A549 treated with dexamethasone at 1 μM for 4 hours (cell line): Measurements from ENCODE around the gene ETHE1. TPM values are rescaled to one million over a fixed set of nuclear protein-coding genes. Genes with fewer than 3 reads are reported as not detected.

Experiments
- total RNA-seq: library from RNA; stranded (reverse); fragments of 200-300 nt; extraction: Qiagen RNA extraction; gene quantifications from 5 replicates; pipeline ENCODE4 v1.2.3, GENCODE V29; 2022

Gene ETHE1
- 39.7 to 43.0 TPM (median 42.9 TPM) in 5 replicates for total RNA-seq

DNA sequence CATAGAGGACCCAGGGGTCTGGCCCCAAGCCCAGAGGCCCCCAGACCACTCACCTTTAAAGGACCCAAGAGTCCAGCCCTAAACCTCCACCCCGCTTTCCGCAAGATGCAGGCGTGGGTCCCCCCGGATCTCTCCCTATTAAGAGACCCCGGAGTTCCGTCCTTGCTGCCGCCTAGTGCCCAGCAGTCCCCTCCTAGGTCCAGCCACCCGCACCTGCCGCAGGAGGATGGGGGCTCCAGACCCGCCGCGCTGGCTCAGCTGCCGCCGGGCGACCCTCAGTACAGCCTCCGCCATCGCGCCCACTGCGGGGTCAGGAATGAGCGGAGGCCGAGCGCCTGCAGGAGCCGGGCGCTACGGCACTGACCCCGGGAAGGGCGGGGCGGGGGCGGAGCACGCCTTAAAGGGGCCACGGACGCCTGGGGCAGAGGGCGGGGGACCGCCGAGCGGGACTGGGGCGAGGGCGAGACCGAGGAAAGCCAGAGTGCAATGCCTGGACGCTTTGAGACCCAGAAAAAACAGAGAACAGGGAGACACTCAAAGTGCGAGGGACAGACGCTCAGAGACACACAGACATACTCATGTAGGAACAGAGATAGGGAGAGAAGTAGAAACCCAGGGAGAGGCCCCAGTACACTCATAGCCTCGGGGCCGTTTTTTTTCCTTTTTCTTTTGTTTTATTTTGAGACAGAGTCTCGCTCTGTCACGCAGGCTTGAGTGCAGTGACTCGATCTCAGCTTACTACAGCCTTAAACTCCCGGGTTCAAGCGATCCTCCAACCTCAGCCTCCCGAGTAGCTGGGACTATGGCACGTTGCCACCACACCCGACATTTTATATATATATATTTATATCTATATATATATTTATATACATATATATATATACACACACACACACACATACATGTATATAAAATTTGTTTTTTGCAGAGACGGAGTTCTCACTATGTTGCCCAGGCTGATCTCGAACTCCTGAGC, at the start of gene ETHE1:
TSS of gene ETHE1 (minus strand) at position 318 of the 976 bp plus-strand sequence. CDS start at position 294, 24 bp downstream.

DNA sequence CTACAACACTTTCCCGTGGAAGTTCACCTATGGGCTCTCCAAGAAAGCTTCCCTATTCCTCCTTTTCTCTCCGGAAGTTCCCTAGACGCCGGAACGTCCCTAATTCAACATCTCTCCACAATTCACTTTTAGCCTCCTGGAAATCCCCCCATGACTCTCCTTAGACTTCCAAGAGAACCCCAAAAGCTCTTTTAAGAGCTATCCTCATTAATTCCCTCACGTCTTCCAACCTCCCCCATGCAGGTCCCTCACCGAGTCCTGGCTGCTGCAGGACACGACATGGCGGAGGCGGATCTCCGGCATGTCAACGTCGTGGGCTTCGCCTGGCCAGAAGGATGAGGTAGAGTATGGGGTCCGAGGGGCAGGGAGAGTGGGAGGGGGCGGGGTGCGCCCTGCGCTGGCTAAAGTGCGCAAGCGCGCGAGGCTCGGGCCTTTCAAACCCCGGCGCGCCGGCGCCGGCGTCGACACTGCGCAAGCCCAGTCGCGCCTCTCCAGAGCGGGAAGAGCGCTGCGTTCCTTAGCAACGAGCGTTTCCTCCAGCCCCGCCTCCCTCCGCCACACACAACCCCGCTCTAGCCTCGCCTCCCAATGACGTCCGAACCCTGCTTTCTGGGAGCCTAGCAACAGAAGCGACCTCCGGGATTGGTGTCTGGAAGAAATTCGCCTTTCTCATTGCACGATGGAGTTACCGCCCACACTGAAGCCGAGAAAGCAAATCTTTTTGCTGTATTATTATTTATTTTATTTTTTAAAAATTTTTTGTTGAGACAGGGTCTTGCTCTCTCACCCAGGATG, 48.4 kb upstream of the ETHE1 start, which contains the start of the genes PINLYP and XRCC1:
TSS of gene PINLYP (plus strand) at position 646 of the 795 bp plus-strand sequence. CDS start 1,391 bp downstream, outside the sequence.
TSS of gene XRCC1 (minus strand) at position 372 of the 795 bp plus-strand sequence. CDS start at position 303, 69 bp downstream.

GRCh38 chr19:43532962-43533545, 6.1 kb upstream of the ETHE1 start, which contains the start of gene ZNF575:
ZNF575 (plus strand) TSS chr19:43533188; CDS start chr19:43534423, 1,235 bp downstream.

GRCh38 chr19:43504426-43505185, 22.4 kb downstream of the ETHE1 start, which contains the start of gene PHLDB3:
PHLDB3 (minus strand) TSS chr19:43504746; CDS start chr19:43504118, 628 bp downstream.

GRCh38 chr19:43465468-43466120, 61.4 kb downstream of the ETHE1 start, which contains the start of gene LYPD3:
LYPD3 (minus strand) TSS chr19:43465608; CDS start chr19:43465571, 37 bp downstream.

Other genes starting within 250 kb of the ETHE1 start
- gene CD177, start 173.5 kb downstream of the ETHE1 start, total RNA-seq = 0.06 to 0.22 TPM (median 0.13 TPM) in 5 replicates
- not detected in 5 replicates for gene TEX101, start 112.3 kb downstream of the ETHE1 start, total RNA-seq
- gene LYPD3, start 61.6 kb downstream of the ETHE1 start, total RNA-seq = 0.21 to 0.37 TPM (median 0.28 TPM) in 5 replicates
- 8.5 to 9.2 TPM (median 8.7 TPM) in 5 replicates for gene PHLDB3, start 22.5 kb downstream of the ETHE1 start, total RNA-seq
- 1.4 to 2.7 TPM (median 2.0 TPM) in 5 replicates for gene ZNF575, start 6.0 kb upstream of the ETHE1 start, total RNA-seq
- 27.5 to 31.4 TPM (median 30.2 TPM) in 5 replicates for gene XRCC1, start 48.3 kb upstream of the ETHE1 start, total RNA-seq
- 0.12 to 0.39 TPM (median 0.25 TPM) in 3 of 5 replicates, not detected in the others for gene PINLYP, start 48.6 kb upstream of the ETHE1 start, total RNA-seq
- 6.4 to 7.0 TPM (median 6.7 TPM) in 5 replicates for gene IRGQ, start 68.9 kb upstream of the ETHE1 start, total RNA-seq
- 13.0 to 19.7 TPM (median 18.2 TPM) in 5 replicates for gene ZNF576, start 69.4 kb upstream of the ETHE1 start, total RNA-seq
- 0.43 to 1.1 TPM (median 0.86 TPM) in 5 replicates for gene SRRM5, start 84.9 kb upstream of the ETHE1 start, total RNA-seq
- gene ZNF428, start 92.4 kb upstream of the ETHE1 start, total RNA-seq = 44.9 to 64.0 TPM (median 60.7 TPM) in 5 replicates
- gene CADM4, start 112.6 kb upstream of the ETHE1 start, total RNA-seq = 8.1 to 9.2 TPM (median 8.7 TPM) in 5 replicates
- gene PLAUR, start 143.0 kb upstream of the ETHE1 start, total RNA-seq = 49.6 to 58.0 TPM (median 52.8 TPM) in 5 replicates
- not detected in 5 replicates for gene IRGC, start 188.9 kb upstream of the ETHE1 start, total RNA-seq
- gene SMG9, start 227.8 kb upstream of the ETHE1 start, total RNA-seq = 39.2 to 70.8 TPM (median 56.3 TPM) in 5 replicates